SK-N-DZ (cell line): ENCODE data around the gene ACOXL.

Experiments used
- DNase-seq: peaks from one replicate; pipeline ENCODE4 v3.0.0-alpha.2; 2015; ENCODE audit warnings: low spot score

The ACOXL gene

GRCh38 chr2:110793034-110793433, 60.7 kb downstream of the ACOXL start:
- DNase-seq, result no peak

- no peak for DNase-seq
Observed at GRCh38 chr2:110794390-110794789, 62.0 kb downstream of the ACOXL start.

DNA sequence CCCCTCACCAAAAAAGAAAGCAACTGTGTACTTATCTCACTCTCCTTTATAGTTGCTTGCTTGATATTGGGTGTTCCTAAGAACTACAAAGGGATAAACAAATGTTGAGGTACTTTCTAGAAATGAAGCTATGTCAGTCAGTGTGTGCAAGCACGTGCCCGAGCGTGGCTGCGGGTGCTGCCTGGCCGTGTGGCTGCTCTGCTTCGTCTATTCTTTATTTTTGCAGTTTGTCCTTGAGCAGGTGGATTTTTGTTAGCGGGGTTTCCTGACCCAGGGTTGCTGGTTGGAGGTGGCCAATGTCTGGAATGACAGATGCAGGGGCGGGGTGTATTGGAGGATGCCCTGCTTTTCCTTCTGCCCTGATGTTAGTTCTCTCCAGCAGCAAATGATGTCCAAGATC, 62.6 kb downstream of the ACOXL start:
- DNase-seq, result no peak

GRCh38 chr2:110796716-110797301, 64.4 kb downstream of the ACOXL start:
- no peak for DNase-seq

GRCh38 chr2:110799376-110799775, 67.0 kb downstream of the ACOXL start:
- DNase-seq, result no peak

DNA sequence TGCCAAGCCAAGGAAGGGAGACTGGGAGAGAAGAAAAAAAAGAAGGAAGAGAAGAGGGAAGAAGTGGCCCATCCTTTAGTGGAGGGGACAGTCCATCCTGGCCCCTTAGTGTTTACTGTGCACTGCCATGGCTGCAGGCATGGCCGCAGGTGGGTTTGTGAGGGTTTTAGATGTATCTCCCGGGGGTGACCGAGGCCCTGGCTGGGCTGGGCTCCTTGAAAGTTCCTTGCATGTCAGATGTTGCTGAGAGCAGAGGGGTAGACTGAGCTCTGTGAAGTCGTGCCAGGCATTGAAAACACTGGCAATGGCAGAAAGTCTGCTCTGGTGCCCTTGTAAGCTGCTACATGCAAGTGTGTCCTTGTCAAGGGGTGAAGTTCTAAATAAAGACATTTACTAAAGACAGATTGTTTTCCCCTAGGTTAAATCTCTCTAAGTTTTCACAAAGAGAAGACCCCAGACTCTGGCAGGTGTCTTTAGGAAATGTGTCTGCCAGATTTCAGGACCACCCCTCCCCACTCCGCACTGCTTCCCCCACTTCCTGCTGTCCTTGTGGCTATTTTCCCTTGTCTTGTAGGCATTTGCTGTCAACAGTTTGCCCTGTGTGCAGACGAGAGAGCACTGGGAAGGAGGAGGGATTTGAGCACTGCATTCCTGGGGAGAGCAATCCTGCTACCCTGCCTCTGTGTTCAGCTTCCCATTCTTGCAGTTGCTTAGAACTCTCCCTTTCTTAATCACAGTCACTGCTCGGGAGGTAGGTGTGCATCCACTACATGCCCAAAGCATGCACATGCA, 68.4 kb downstream of the ACOXL start:
- DNase-seq, result no peak

GRCh38 chr2:110802208-110802932, 70.0 kb downstream of the ACOXL start:
- no peak for DNase-seq

DNA sequence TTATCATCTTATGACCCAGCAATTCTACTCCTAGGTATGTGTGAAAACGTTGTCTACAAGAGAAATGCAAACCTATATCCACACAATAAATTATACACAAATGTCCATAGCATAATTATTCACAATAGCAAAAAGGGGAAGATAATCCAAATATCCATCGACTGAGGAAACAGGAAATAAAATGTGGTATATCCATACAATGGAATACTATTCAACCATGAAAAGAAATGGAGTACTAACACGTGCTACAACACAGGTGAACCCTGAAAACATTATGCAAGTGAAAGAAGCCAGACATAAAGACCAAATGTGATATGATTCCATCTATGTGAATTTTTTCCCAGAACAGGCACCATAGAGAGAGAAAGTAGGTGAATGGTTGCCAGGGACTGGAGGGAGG, 72.1 kb downstream of the ACOXL start:
- no peak for DNase-seq

DNA sequence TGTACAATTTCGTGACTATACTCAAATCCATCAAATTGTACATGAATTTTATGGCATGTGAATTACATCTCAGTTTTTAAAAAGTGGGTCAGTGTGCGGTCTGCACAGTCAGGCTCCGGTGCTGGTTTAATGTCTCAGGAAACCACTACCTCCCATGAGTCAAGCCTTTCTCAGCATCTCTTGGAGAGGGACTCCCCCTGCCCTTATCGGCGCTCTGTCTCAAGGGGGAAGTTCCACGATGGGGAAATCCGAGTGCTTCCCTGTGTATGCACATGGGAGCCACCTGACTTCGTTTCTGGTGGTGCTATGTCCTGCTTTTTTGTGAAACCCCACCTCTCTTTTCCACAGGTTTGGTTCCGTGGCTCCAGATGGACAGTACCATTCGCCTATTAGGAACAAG, 72.5 kb downstream of the ACOXL start:
- DNase-seq, result no peak

GRCh38 chr2:110805894-110806452, 73.6 kb downstream of the ACOXL start:
- DNase-seq, result no peak

GRCh38 chr2:110807522-110807921, 75.1 kb downstream of the ACOXL start:
- DNase-seq, result no peak

DNA sequence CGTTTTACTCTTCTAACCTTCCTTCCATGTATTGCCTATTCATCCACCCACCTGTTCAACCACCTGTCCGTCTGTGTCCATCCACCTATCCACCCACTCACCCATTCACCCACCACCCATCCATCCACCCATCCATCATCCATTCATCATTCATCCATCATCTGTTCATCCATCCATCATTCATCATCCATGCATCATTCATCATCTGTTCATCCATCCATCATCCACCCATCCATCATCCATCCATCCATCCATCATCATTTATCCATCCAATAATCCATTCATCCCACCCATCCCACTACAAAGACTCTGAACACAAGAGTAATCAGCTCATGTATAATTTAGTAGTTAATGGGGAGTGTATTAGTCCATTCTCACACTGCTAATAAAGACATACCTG, 78.0 kb downstream of the ACOXL start:
- DNase-seq, result no peak

DNA sequence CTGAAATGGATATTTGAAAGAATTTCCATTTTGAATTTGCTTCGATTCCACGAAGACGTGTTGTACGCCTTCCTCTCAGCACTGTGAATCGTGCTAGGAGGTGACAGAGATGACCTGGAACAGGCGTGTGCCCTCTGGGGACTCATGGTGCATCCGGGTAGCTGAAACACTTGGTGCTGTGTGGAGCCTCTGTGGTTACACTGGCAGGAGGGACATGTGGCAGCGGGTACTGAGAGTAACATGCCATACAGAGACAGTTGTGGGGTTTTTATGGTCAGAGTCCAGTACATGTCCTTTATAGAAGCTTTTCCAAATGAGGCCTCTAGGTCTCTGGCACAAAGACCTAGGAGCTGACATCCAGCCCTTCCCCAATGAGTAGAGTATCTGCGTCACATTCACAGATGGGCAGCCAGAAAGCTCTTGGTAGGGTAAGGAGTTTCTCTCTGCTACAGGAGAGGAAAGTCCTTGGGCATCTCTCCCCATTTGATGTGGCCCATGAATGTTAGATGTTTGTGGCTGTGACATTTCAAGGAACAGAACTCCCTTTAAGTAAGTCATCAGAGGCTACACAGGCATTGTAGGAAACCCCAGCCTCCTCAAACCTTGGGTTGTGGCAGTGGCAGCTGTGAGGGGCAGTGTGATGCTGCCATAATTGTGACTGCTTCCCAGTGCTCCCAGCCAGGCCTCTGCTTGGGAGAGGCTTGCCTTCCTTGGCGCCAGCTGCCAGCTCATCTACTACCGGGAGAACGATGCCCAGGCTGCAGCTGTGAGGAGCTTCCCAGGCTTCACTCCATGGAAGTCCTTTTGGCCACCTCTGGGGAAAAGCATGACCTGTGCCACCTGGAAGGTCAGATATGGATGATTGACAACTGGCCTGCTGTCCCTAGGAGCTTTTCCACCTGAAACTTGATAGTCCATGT, 80.6 kb downstream of the ACOXL start:
- no peak for DNase-seq

GRCh38 chr2:110813896-110814295, 81.5 kb downstream of the ACOXL start:
- DNase-seq, result no peak

- no peak for DNase-seq
Observed at GRCh38 chr2:110815938-110816337, 83.6 kb downstream of the ACOXL start.

- DNase-seq, result no peak
Observed at GRCh38 chr2:110816404-110817365, 84.3 kb downstream of the ACOXL start.

DNA sequence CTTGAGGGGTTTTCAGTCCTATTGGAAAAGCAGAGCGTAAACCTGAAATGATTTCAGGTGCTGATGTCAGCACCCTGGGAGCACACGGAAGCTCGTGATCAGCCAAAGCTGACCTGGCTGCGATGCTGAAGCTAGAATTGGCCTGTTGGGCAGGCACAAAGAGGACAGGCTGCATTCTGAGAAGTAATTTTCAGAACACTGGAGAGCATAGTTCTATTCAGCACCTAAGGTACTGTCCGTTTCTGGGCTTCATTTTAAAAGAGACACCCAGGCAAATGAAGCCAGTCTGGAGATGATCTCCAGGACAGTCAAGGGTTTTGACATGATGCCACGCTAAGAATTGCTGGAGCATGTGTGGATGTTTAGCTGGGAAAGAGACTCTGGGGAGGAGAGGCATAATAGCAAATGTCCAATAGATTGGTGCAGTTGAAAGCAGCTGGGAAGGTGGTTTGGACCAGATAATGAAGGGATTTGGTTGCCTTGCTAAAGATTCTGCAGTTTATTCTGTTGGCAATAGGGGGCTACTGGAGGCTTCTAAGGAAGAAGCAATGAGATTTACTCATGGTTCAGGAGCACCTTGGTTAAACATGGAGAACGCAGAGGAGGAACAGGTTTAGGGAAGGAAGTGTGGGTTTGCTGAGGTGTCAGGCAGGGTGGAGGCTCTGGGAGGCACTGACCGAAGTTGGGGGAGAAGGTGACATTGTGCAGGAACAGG, 86.6 kb downstream of the ACOXL start:
- no peak for DNase-seq

DNA sequence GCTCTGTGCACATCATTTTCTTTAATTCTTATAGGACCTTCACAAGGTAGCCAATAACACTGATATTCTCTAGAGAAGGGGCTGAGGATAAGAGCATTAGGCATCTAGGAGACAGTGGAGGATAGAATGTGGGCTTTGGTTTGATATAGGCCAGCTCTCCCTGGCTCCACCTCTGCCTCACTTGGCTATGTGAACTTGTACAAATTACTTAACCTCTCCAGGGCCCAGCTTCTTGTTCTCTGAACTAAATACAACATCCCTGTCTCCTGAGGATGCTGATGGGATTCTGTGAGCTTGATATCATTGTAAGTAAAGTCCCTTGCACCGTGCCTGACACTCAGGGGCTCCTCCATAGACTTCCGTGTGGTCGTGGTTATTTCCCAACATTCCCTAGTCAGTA, 87.3 kb downstream of the ACOXL start:
- no peak for DNase-seq

- no peak for DNase-seq
Observed at GRCh38 chr2:110820128-110820527, 87.8 kb downstream of the ACOXL start.

DNA sequence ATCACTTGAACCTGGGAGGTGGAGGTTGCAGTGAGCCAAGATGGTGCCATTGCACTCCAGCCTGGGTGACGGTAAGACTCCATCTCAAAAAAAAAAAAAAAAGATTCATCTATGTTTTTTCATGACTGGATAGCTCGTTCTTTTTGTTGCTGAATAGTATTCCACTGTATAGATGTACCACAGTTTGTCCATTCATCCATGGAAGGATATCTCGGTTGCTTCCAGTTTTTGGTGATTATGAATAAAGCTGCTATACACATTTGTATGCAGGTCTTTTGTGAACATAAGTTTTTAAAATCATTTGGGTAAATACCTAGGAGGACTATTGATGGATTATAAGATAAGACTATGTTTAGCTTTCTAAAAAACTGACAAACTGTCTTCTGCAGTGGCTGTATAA, 90.8 kb downstream of the ACOXL start:
- no peak for DNase-seq
